GM23338 (cell line): ENCODE measurements around the gene TCEA2. TPM values are rescaled to one million over a fixed set of nuclear protein-coding genes. Genes with fewer than 3 reads are reported as not detected.

ENCODE experiments used
- ATAC-seq: fragments of 200-7000 bp; cut with Tn5 transposase; 3 replicates; pipeline ENCODE4 v1.9.1; 2020
- DNase-seq: peaks from one replicate; pipeline ENCODE4 v3.0.0-alpha.2; 2015; ENCODE audit warnings: low spot score
- H2AFZ ChIP-seq: fragments of 200-600 bp; sonication (generic); 2 replicates; pipeline ENCODE4 v1.8.0; 2016; ENCODE audit warnings: antibody characterized with exemption, mild to moderate bottlenecking, moderate library complexity
- H3F3A ChIP-seq: fragments of 200-600 bp; sonication (generic); replicated peaks from 2 replicates; pipeline ENCODE4 v1.8.0; 2017; ENCODE audit warnings: antibody characterized with exemption, mixed run types, low read depth
- H3K27ac ChIP-seq: fragments of 200-600 bp; sonication (generic); 2 replicates; pipeline ENCODE4 v1.6.1; 2016; ENCODE audit warnings: low read depth
- H3K27me3 ChIP-seq: fragments of 200-600 bp; sonication (generic); 2 replicates; pipeline ENCODE4 v1.8.0; 2016; ENCODE audit warnings: mild to moderate bottlenecking, mixed run types, moderate library complexity; ENCODE audit not compliant: insufficient read depth
- H3K36me3 ChIP-seq: fragments of 200-600 bp; sonication (generic); 2 replicates; pipeline ENCODE4 v1.8.0; 2016; ENCODE audit warnings: mild to moderate bottlenecking; ENCODE audit not compliant: insufficient read depth
- H3K4me1 ChIP-seq: fragments of 200-600 bp; sonication (generic); 2 replicates; pipeline ENCODE4 v1.8.0; 2016; ENCODE audit warnings: mild to moderate bottlenecking, moderate library complexity; ENCODE audit not compliant: insufficient read depth
- H3K4me2 ChIP-seq: fragments of 200-600 bp; sonication (generic); 2 replicates; pipeline ENCODE4 v1.7.1; 2017; ENCODE audit warnings: mixed run types
- H3K4me3 ChIP-seq: fragments of 200-600 bp; sonication (generic); 2 replicates; pipeline ENCODE4 v1.6.1; 2016; ENCODE audit warnings: mixed run types
- H3K79me2 ChIP-seq: fragments of 200-600 bp; sonication (generic); replicated peaks from 2 replicates; pipeline ENCODE4 v1.8.0; 2017; ENCODE audit warnings: mild to moderate bottlenecking; ENCODE audit not compliant: insufficient read depth
- H3K9me2 ChIP-seq: fragments of 200-600 bp; sonication (generic); 2 replicates; pipeline ENCODE4 v1.8.0; 2017; ENCODE audit not compliant: insufficient read depth
- H4K20me1 ChIP-seq: fragments of 200-600 bp; sonication (generic); replicated peaks from 2 replicates; pipeline ENCODE4 v1.8.0; 2017; ENCODE audit warnings: mild to moderate bottlenecking; ENCODE audit not compliant: insufficient read depth
- H3K27ac Mint-ChIP-seq: 2 replicates; pipeline ENCODE4 v1.8.0; 2020; ENCODE audit warnings: inconsistent platforms, mild to moderate bottlenecking, moderate library complexity, mixed read lengths
- H3K27me3 Mint-ChIP-seq: 3 replicates; pipeline ENCODE4 v1.8.0; 2022; ENCODE audit warnings: low read depth, mild to moderate bottlenecking, moderate library complexity, mixed read lengths, inconsistent platforms; ENCODE audit not compliant: insufficient read depth, poor library complexity
- H3K36me3 Mint-ChIP-seq: 3 replicates; pipeline ENCODE4 v1.8.0; 2021; ENCODE audit warnings: low read depth, mild to moderate bottlenecking, inconsistent platforms, moderate library complexity, mixed read lengths
- H3K4me1 Mint-ChIP-seq: 3 replicates; pipeline ENCODE4 v1.8.0; 2020; ENCODE audit warnings: mild to moderate bottlenecking, inconsistent platforms, mixed read lengths
- H3K4me3 Mint-ChIP-seq: 3 replicates; pipeline ENCODE4 v1.8.0; 2021; ENCODE audit warnings: moderate library complexity, mild to moderate bottlenecking, inconsistent platforms, mixed read lengths
- H3K9me3 Mint-ChIP-seq: 3 replicates; pipeline ENCODE4 v1.8.0; 2020; ENCODE audit warnings: moderate library complexity, mild to moderate bottlenecking, inconsistent platforms, mixed read lengths
- CREB1 ChIP-seq: fragments of 250-450 bp; sonication (Bioruptor Pico); IDR thresholded peaks from 2 replicates; pipeline ENCODE4 v1.5.0; 2020; ENCODE audit warnings: low read depth, mild to moderate bottlenecking, moderate library complexity
- ETS1 ChIP-seq: IDR thresholded peaks from 2 replicates; pipeline ENCODE4 v1.6.1; 2016; ENCODE audit warnings: antibody characterized with exemption
- EZH2 ChIP-seq: fragments of 200-600 bp; sonication (generic); IDR thresholded peaks from one replicate; pipeline ENCODE4 v1.8.0; 2017; ENCODE audit warnings: antibody characterized with exemption, mild to moderate bottlenecking, low read depth; ENCODE audit not compliant: unreplicated experiment
- EZH2phosphoT487 ChIP-seq: fragments of 200-600 bp; sonication (generic); IDR thresholded peaks from one replicate; pipeline ENCODE4 v1.8.1; 2018; ENCODE audit warnings: antibody characterized with exemption; ENCODE audit not compliant: unreplicated experiment
- NANOG ChIP-seq: IDR thresholded peaks from 2 replicates; pipeline ENCODE4 v1.6.1; 2016; ENCODE audit warnings: antibody characterized with exemption, borderline replicate concordance
- STAT1 ChIP-seq: IDR thresholded peaks from one replicate; pipeline ENCODE4 v1.6.1; 2016; ENCODE audit warnings: antibody characterized with exemption; ENCODE audit not compliant: unreplicated experiment
- ZNF114 ChIP-seq: fragments of 250-450 bp; sonication (Bioruptor Pico); IDR thresholded peaks from 2 replicates; pipeline ENCODE4 v1.5.0; 2020; ENCODE audit warnings: mild to moderate bottlenecking, moderate library complexity
- polyA plus RNA-seq: library from polyadenylated mRNA; unstranded; fragments of >200 nt; fragmentation: Nextera tagmentation; extraction: Ambion mirVana; gene quantifications from 2 replicates; pipeline ENCODE4 v1.2.1, GENCODE V29; 2016
- total RNA-seq: library from RNA; depleted of rRNA; stranded (reverse); fragments of >200 nt; shearing (Covaris generic); gene quantifications from 2 replicates; pipeline ENCODE4 v1.2.3, GENCODE V29; 2014
- TF ChIP-seq, protein P1 (sequence below): fragments of 250-450 bp; sonication (Bioruptor Pico); IDR thresholded peaks from 2 replicates; pipeline ENCODE4 v1.5.0; 2020; ENCODE audit warnings: mild to moderate bottlenecking, moderate library complexity
- TF ChIP-seq, protein P2 (sequence below), 2 experiments: fragments of 200-600 bp in 1 of 2; sonication (generic) in 1 of 2; conservative IDR thresholded peaks; 2 replicates each; pipeline versions ENCODE4 v1.5.1 to v1.6.1; 2016 to 2017; ENCODE audit warnings: antibody characterized with exemption in 2 of 2, low read depth in 2 of 2, mild to moderate bottlenecking in 2 of 2, moderate library complexity in 1 of 2

Gene TCEA2
- total and polyA plus RNA-seq, 2 experiments from 2014 or later = 21.0 to 54.4 TPM

GRCh38 chr20:64067733-64068307, 4.8 kb downstream of the TCEA2 start (continued):
- TF ChIP-seq, protein P1, sequence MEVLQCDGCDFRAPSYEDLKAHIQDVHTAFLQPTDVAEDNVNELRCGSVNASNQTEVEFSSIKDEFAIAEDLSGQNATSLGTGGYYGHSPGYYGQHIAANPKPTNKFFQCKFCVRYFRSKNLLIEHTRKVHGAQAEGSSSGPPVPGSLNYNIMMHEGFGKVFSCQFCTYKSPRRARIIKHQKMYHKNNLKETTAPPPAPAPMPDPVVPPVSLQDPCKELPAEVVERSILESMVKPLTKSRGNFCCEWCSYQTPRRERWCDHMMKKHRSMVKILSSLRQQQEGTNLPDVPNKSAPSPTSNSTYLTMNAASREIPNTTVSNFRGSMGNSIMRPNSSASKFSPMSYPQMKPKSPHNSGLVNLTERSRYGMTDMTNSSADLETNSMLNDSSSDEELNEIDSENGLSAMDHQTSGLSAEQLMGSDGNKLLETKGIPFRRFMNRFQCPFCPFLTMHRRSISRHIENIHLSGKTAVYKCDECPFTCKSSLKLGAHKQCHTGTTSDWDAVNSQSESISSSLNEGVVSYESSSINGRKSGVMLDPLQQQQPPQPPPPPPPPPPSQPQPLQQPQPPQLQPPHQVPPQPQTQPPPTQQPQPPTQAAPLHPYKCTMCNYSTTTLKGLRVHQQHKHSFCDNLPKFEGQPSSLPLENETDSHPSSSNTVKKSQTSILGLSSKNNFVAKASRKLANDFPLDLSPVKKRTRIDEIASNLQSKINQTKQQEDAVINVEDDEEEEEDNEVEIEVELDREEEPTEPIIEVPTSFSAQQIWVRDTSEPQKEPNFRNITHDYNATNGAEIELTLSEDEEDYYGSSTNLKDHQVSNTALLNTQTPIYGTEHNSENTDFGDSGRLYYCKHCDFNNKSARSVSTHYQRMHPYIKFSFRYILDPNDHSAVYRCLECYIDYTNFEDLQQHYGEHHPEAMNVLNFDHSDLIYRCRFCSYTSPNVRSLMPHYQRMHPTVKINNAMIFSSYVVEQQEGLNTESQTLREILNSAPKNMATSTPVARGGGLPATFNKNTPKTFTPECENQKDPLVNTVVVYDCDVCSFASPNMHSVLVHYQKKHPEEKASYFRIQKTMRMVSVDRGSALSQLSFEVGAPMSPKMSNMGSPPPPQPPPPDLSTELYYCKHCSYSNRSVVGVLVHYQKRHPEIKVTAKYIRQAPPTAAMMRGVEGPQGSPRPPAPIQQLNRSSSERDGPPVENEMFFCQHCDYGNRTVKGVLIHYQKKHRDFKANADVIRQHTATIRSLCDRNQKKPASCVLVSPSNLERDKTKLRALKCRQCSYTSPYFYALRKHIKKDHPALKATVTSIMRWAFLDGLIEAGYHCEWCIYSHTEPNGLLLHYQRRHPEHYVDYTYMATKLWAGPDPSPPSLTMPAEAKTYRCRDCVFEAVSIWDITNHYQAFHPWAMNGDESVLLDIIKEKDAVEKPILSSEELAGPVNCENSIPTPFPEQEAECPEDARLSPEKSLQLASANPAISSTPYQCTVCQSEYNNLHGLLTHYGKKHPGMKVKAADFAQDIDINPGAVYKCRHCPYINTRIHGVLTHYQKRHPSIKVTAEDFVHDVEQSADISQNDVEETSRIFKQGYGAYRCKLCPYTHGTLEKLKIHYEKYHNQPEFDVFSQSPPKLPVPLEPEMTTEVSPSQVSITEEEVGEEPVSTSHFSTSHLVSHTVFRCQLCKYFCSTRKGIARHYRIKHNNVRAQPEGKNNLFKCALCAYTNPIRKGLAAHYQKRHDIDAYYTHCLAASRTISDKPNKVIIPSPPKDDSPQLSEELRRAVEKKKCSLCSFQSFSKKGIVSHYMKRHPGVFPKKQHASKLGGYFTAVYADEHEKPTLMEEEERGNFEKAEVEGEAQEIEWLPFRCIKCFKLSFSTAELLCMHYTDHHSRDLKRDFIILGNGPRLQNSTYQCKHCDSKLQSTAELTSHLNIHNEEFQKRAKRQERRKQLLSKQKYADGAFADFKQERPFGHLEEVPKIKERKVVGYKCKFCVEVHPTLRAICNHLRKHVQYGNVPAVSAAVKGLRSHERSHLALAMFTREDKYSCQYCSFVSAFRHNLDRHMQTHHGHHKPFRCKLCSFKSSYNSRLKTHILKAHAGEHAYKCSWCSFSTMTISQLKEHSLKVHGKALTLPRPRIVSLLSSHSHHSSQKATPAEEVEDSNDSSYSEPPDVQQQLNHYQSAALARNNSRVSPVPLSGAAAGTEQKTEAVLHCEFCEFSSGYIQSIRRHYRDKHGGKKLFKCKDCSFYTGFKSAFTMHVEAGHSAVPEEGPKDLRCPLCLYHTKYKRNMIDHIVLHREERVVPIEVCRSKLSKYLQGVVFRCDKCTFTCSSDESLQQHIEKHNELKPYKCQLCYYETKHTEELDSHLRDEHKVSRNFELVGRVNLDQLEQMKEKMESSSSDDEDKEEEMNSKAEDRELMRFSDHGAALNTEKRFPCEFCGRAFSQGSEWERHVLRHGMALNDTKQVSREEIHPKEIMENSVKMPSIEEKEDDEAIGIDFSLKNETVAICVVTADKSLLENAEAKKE (CRISPR knock-in tag) = no peak
- no peak for TF ChIP-seq NANOG
- no peak for TF ChIP-seq STAT1
- TF ChIP-seq ETS1 = no peak

- H3K4me1 Mint-ChIP-seq = peaks cover 27% of the 10 kb centered on the region
- H3K27me3 Mint-ChIP-seq = peaks cover 14% of the 10 kb centered on the region
- H2AFZ ChIP-seq = no peak overlapping the region
- no peak overlapping the region for H3K4me2 ChIP-seq
- no peaks in the 10 kb centered on the region for H3K27me3 ChIP-seq
- H3K36me3 ChIP-seq = no peaks in the 10 kb centered on the region
- no peaks in the 10 kb centered on the region for H3K9me3 Mint-ChIP-seq
- no peaks in the 10 kb centered on the region for H3K79me2 ChIP-seq
- no peak overlapping the region for H3K4me3 Mint-ChIP-seq
- TF ChIP-seq EZH2 (no peak), CREB1 (CRISPR knock-in tag) (no peak), STAT1 (no peak), ZNF114 (no peak), EZH2phosphoT487 (no peak)
- TF ChIP-seq, protein P2, sequence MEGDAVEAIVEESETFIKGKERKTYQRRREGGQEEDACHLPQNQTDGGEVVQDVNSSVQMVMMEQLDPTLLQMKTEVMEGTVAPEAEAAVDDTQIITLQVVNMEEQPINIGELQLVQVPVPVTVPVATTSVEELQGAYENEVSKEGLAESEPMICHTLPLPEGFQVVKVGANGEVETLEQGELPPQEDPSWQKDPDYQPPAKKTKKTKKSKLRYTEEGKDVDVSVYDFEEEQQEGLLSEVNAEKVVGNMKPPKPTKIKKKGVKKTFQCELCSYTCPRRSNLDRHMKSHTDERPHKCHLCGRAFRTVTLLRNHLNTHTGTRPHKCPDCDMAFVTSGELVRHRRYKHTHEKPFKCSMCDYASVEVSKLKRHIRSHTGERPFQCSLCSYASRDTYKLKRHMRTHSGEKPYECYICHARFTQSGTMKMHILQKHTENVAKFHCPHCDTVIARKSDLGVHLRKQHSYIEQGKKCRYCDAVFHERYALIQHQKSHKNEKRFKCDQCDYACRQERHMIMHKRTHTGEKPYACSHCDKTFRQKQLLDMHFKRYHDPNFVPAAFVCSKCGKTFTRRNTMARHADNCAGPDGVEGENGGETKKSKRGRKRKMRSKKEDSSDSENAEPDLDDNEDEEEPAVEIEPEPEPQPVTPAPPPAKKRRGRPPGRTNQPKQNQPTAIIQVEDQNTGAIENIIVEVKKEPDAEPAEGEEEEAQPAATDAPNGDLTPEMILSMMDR (conservative IDR thresholded peaks at IDR 0.05; ENCODE audit: low read depth in 2 of 2) = no peak
- no peaks in the 10 kb centered on the region for H3K9me2 ChIP-seq
- H3K27ac ChIP-seq = no peak overlapping the region
- peaks cover 2% of the 10 kb centered on the region; the same call in 1 of the 3 replicates for H3K36me3 Mint-ChIP-seq
- no peak overlapping the region for H3K4me3 ChIP-seq
- ATAC-seq = no peak
- peaks cover 11% of the 10 kb centered on the region; the same call in 1 of the 2 replicates for H3K4me1 ChIP-seq
- no peak for DNase-seq
- H3F3A ChIP-seq = no peaks in the 10 kb centered on the region
- H4K20me1 ChIP-seq = no peaks in the 10 kb centered on the region
- H3K27ac Mint-ChIP-seq = no peak overlapping the region
These were observed 5.6 kb downstream of the TCEA2 start for GRCh38 chr20:64068386-64069208.
